Stimulated activated CD8-positive, alpha-beta memory T cell treated with anti-CD3 and anti-CD28 coated beads, Interleukin-2, amount 100 ng/mL, for 48 hours (primary cell): ENCODE results near the gene C19orf44.
A peak's percentile ranks its signal among the peaks of the same experiment; 100 is the strongest.
"Not testable (repeated sequence)": the region's sequence is repeated elsewhere in the genome, so short reads cannot be mapped to it uniquely, and the experiment has no call there.

Experiments
- DNase-seq, 2 donors: peaks; one replicate each; pipeline ENCODE4 v3.0.0-alpha.2; 2020; ENCODE audit warnings: low read depth in 2 of 2

Gene C19orf44

GRCh38 chr19:16537111-16537510, 40.9 kb downstream of the C19orf44 start:
- no peak for DNase-seq

DNA sequence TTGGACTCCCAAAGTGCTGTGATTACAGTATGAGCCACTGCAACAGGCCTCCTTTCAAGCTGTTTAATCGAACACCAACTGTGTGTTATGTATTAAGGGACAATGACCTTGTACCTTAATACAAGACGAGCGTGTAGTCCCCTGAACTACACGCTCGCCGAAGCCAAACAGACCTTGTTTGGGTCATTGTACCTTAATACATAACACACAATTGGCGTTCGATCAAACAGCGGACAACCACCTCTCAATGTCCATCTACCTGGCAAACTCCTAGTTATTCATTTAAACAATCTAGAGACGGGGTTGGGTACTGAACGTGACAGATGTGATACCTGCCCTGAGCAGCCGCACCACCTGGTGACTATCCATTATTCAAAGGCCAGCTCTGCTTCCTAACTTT, 44.8 kb downstream of the C19orf44 start:
- DNase-seq: no peak

DNA sequence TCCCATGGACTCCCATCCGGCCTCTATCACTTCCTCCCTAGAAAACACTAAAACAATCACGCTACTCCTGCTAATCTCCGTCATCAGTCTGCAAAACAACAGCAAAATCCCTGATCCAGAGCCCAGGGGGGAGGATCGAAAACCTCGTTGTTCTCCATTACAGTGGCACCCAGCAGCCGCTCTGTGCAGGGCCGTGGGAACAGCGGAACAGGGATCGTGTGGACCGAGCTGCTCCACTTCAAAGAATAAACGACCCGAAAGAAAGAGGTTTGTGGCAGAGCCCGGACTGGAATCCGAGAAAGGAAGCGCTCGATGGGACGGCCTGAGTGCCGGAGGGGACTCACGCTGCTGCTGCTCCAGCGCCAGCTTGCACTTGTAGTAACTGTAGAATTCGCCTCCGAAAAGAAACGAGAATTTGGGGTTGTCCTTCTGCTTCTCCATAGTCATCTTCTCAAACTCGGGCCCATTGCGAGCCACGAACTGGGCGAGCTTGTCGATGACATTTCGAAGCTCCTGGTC, 45.4 kb downstream of the C19orf44 start:
- no peak for DNase-seq

DNA sequence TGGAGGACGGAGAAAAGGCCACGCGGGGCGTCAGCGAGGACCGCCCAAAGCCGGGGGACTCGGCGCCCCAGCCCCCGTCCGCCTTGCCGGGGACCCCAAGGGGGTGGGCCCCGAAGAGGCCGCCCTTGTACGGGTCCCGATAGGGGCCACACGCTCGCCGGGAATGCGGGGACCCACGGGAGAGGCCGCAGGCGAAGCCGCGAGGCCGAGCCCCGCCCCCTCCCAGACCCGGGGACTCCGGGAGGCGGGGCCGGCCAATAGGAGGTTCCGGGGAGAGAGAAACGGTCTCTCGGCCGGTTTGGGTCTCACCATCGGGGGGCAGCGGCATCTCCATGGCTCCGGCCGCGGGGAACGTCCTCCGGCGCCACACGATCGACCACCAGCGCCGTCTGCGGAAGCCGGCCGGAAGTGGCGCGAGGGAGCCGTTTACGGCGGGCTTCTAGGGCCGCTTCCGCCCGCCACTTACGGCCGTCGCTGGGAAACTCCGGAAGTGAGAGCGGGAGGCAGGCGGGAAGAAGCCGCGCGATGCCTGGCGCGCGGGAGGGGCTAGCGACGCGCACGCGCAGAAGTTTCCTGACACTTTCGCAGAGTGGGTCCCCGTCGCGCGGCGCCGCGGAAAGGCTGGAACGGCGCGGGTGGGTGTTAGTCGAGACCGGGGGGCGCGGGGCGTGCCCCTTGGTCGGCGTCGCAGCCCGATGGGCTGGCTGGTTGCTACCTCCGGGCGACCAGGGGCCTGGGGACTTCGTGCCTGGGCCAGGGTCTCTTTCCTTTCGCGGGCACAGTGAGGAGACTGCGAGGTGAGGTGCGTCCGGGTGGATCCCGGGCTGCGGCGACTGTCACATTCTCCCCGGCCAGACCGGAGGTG, 46.1 kb downstream of the C19orf44 start, which contains the start of gene CHERP:
Gene CHERP (minus strand): TSS at position 393 of the 865 bp plus-strand sequence. CDS start 59 bp downstream, at position 334.
- DNase-seq: peak; percentile 90 to 92

DNA sequence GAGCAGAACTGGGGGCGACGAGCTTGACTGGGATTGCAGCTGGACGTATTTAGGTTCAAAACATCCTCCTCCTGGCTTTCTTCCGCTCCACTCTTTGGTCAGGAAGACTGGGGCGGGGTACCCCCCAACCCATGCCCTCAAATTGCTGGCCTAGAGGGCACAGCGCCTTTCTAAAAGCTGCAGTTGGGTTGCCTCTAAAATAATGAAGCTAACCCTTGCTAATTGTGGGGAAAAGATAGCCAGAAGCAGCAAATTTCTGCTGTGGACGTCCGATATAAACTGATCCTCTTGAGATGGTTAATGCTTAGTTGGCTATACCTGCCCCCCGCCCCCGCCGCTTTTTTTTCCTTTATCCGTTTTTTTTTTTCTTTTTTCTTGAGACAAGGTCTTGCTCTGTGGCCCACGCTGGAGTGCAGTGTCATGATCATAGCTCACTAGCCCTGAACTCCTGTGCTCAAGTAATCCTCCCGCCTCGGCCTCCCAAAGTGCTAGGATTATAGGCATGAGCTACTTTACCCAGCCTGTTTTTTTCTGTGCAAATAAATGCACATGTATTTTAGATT, 46.8 kb downstream of the C19orf44 start:
- DNase-seq: no peak

GRCh38 chr19:16543734-16544133, 47.5 kb downstream of the C19orf44 start:
- not testable (repeated sequence) for DNase-seq

DNA sequence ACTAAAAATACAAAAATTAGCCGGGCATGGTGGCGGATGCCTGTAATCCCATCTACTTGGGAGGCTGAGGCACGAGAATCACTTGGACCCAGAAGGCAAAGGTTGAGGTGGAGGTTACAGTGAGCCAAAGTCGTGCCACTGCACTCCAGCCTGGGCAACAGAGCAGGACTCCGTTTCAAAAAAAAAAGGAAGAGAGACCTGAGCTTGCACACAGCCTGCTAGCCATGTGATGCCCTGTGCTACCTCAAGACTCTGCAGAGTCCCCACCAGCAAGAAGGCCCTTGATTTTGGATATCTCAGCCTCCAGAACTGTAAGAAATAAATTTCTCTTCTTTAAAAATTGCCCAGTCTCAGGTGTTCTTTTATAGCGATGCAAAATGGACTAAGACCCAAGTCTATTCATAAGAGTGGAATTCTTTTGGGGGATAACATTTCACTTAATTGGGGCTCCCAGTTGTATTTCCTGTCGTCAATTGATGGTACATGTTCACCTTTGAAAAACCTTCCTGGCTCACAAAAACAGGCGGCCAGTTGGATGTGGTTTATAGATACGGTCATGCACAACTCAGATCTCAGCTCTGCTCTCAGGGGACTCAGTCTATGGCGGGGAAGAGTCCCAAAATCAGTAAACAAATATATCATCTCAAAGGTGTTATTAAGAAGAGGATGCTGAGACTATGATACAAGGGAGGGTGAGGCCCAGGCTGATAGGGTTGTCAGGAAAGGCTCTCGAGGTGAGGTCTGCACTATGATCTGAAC, 48.5 kb downstream of the C19orf44 start:
- no peak for DNase-seq

- no peak for DNase-seq
Measured at GRCh38 chr19:16548956-16549355, 52.8 kb downstream of the C19orf44 start.

DNA sequence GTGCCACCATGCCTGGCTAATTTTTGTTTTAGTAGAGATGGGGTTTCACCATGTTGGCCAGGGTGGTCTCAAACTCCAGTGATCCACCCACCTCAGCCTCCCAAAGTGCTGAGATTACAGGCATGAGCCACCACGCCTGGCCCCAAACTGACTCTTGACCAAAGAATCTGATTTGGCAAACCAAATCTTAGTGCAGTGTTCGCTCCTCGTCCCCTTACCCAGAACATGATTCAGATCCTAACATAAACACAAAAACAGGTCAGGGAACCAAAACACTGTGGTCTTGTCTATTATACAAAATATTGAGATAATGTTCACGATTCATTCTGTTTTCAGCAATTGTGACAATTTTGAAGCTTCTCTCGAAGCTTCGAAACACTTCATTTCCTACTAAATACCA, 55.7 kb downstream of the C19orf44 start:
- DNase-seq: not testable (repeated sequence)

DNA sequence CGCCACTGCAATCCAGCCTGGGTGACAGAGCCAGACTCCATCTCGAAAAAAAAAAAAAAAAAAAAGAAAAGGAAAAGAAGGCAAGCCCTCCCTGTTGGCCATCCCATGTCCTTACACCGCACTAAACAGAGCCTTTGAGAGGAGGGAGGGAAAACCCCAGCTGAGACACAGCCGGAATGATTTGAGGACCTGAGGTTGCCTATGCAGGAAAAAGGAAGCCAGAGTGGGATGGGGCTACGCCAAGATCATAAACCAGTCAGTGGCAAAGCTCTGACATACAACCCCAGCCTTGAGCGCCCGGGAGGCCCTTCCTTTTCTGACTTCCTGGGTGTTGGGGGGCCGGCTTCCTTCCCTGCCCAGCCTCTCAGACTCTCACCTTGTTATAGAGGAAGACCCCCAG, 58.6 kb downstream of the C19orf44 start:
- DNase-seq: no peak

DNA sequence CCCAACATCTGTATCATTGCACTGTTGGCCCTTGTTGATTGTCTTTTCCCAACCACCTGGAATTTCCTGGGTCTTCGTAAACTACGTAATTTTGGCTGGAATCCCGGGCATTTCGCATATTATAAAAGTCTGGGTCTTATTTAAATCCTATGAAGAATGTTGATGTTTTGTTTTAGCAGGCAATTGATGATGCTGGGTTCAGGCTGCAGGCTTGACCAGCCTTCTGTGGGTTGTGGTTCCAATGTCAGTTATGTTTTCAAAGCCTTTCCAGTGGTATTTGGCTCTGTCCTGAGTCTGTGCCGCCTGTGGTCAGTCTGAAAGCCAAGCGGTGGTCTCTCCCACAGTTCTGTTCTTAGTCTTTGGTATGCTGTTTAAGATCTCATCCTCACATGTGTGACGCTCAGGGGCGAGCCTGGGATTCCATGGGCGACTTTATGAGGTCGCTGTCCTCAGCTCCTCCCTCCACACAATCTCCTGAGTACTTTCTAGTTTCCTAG, 63.6 kb downstream of the C19orf44 start:
- DNase-seq: no peak

- no peak for DNase-seq
Measured at GRCh38 chr19:16561382-16561781, 65.2 kb downstream of the C19orf44 start.

DNA sequence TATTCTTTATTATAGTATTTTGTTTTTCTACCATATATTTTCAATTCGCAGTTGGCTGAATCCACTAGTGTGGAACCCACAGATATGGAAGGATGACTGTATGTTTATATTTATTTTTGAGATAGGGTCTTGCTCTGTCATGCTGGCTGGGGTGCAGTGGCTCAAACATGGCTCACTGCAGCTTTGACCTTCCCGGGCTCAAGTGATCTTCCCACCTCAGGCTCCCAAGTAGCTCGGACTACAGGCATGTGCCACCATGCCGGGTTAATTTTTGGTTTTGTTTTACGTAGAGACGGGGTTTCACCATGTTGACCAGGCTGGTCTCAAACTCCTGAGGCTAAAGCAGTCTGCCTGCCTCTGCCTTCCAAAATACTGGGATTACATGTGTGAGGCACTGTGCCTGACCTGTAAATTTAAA, 66.4 kb downstream of the C19orf44 start:
- no peak for DNase-seq

- DNase-seq: no peak
Measured at GRCh38 chr19:16564842-16565241, 68.6 kb downstream of the C19orf44 start.

- DNase-seq: peak in 1 of 2 donors; percentile 33
Measured at GRCh38 chr19:16566161-16566560, 70.0 kb downstream of the C19orf44 start.

DNA sequence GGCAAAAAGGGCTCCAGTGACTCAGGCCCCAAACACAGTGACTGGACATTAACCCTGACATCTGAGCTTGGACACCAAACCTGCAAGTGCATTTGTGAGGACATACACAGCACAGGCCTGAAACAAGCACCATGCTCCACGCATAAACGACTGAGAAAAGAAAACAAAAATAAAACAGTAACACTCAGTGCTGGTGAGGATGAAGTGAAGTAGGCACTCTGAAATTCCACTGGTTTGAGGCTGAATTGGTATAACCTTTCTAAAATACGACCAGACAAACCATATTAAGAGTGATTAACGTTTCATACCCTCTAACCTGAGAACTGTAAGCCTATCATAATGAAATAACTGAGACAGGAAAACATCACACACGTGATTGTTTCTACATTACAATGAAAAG, 70.5 kb downstream of the C19orf44 start:
- DNase-seq: no peak

DNA sequence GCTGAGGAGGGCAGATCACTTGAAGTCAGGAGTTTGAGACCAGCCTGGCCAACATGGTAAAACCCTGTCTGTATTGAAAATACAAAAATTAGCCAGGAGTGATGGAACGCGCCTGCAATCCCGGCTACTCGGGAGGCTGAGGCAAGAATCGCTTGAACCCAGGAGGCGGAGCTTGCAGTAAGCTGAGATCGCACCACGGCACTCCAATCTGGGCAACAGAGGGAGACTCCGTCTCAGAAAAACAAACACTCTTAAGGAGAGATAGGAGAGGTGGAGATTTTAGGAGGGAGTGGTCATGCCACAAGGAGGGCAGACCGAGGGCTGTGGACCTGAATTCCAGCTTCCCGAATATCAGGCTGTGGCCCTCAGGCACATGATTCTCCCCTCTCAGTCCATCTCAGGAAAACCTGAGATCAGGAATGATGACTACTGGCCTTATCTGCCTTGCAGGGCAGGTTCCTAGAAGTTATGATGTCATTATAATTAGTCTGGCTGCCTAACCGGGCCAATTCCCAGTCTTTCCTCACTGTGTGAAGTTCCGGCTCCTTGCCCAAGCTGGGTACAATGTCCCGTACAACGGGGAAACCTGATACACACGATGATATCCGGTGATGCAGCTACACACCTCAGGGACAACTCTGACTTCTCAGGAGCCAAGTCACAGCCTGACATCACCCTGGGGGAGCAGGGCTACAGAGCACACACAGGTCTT, 73.6 kb downstream of the C19orf44 start:
- no peak for DNase-seq
